HUES48 (cell line): ENCODE data around the gene PLA1A.

Source experiments
- H3K27ac ChIP-seq: one replicate; pipeline ENCODE4 v1.7.0; 2013; ENCODE audit warnings: low read depth, low read length, inconsistent platforms
- H3K27me3 ChIP-seq: 2 replicates; pipeline ENCODE4 v1.6.1; 2013; ENCODE audit warnings: mild to moderate bottlenecking, low read length; ENCODE audit not compliant: control insufficient read depth, insufficient read depth
- H3K36me3 ChIP-seq: 2 replicates; pipeline ENCODE4 v1.6.1; 2013; ENCODE audit warnings: low read length; ENCODE audit not compliant: control insufficient read depth, insufficient read depth
- H3K4me1 ChIP-seq: 2 replicates; pipeline ENCODE4 v1.6.1; 2013; ENCODE audit warnings: mild to moderate bottlenecking, low read length; ENCODE audit not compliant: control insufficient read depth, insufficient read depth
- H3K4me3 ChIP-seq: 2 replicates; pipeline ENCODE4 v1.5.1; 2013; ENCODE audit warnings: mild to moderate bottlenecking, low read depth, low read length
- H3K9ac ChIP-seq: 2 replicates; pipeline ENCODE4 v1.6.1; 2013; ENCODE audit warnings: mild to moderate bottlenecking, low read depth, low read length, moderate library complexity
- H3K9me3 ChIP-seq: 2 replicates; pipeline ENCODE4 v1.6.1; 2013; ENCODE audit warnings: low read length; ENCODE audit not compliant: control insufficient read depth, insufficient read depth

The PLA1A gene

DNA sequence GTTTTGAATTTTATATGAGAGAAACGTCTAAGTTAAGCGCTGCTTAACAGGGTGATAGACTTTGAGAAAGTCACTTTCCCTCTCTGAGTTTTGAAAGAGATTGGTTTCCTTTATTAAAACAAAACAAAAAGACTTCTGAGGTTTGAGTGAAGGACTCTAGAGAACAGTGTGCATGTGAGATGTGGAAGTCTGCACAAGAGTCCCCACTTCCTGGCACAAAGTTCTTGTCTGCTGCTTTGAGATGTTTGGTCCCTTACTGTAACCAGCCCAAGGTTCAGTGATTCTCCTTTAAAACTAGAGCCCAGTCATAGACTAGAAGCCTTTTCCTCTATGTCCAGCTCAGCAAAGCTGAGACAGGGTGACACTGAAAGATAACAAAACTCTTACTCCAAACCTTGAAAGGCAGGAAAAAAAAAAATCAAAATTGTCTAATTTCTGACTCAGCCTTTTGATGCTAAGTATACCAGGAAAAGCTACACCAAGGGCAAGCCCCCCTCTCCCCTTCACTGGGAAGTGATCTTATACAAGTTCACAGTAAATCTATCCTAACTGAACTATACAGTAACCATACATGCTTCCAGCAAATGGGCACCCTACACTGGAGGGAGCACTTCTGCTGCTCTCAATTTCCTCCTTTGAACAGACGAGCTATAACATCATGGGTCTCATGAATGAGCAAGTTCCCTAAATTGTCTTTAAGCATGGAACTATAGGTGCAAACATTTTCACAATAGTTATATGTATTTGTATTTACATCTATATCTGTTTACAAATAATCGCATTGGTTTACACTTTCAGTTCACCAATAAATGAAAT, 60.4 kb downstream of the PLA1A start:
- H3K9ac ChIP-seq = no peak overlapping the region
- H3K4me1 ChIP-seq = no peaks in the 10 kb centered on the region
- no peaks in the 10 kb centered on the region for H3K9me3 ChIP-seq
- H3K27ac ChIP-seq = no peak overlapping the region
- H3K36me3 ChIP-seq = no peaks in the 10 kb centered on the region
- no peak overlapping the region for H3K4me3 ChIP-seq
- H3K27me3 ChIP-seq = no peaks in the 10 kb centered on the region

DNA sequence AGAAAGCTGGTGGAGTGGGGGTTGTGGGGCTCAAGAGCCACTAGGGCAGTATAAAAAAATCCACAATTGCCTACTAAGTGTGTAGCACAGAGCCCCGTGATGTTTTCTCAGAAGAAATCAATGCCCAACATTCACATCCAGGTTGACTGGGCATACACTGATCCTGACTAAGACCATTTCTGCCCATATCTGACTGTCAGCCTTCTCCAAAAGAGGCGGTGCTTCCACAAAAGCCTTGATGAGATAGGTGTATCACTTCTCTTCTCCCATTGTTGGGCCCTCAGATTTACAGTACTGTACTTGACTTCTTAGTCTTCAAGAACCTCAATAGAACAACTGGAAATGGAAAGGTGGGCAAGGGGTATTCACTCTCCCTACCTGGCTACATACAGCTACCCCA, 61.3 kb downstream of the PLA1A start:
- Histone ChIP-seq H3K36me3 (no peaks in the 10 kb centered on the region), H3K4me1 (no peaks in the 10 kb centered on the region), H3K27me3 (no peaks in the 10 kb centered on the region), H3K9ac (no peak overlapping the region), H3K4me3 (no peak overlapping the region), H3K27ac (no peak overlapping the region), H3K9me3 (no peaks in the 10 kb centered on the region)

DNA sequence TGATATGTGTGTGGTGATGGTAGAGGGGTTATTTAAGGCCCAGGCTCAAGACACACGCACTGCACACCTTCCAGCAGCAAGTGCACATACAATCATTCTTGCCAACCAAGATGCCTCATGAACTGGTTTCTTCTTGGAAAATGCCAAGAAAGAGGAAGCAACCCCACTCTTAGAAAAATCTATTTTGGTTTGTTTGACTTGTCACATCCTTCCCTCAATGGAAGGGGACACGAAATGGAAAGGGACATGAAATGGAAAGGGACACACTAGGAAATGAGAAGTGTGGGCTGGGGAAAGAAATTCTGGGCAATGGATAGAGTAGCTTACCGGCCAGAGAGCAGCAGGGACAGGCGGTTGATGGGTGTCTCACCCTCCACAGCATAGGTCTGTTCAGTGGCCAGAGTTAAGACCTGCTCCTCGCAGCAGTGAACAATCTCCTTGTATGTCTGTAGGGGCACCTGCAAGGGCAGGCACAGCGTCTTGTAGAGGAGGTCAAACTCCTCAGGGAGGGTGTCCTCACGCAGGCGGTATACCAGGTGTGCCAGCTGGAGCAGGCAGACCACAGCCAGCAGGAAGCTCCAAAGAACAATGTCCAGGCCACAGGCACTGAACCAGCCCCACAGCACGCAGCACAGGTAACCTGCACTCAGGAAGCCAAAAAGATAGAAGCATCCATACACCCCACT, 62.1 kb downstream of the PLA1A start:
- H3K4me1 ChIP-seq = no peaks in the 10 kb centered on the region

DNA sequence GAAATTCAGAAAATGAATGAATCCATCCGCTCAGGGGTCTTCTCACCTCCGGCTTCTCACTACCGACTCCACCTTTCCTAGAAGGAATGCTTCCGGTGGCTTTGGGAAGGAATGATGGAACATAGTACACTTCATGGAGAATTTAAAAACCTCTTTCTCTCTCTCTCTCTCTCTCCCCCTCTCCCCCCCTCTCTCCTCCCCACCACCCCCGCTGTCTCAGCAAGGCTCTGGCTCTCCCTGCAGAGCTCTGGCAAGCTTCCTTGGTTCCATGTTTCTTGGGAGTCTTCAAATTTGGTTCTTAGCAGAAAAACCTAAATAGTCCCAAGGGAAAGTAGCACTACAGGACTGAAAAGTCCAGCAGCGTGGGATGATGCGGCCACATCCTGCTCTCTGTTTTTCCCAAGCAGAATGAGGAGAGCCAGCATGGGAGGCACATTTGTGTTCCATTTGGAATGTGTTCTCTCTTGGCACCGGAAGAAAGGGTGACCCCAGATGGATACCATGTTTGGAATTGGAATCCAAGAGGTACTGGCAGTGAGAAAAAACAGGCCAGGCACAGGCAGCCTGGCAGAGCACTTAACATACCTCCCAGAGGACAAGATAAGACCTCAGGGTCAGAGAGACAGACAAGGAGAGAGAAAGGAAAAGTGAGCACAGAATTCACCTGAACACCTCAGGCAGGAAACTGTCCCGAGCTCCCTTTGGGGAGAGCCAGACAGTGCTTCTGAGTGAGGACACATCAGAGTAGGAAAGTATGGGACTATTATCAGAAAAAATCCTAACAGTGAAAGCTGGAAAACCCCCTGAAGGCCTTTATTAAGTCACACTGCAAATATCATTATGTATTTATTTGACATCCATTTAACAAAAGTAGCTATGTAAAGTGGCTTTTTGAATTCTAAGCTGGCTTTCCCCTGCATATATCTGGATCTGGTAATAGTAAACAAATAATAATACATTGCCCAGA, 63.1 kb downstream of the PLA1A start, which contains the start of gene POPDC2:
TSS of gene POPDC2 (minus strand) at position 116 of the 967 bp plus-strand sequence. CDS start 166 bp downstream, outside the sequence.
- H3K9ac ChIP-seq = no peak within 1 kb of the TSS
- H3K4me3 ChIP-seq = no peak within 1 kb of the TSS
- no peaks in the 10 kb centered on the region for H3K4me1 ChIP-seq
- H3K27ac ChIP-seq = no peak within 1 kb of the TSS
- H3K27me3 ChIP-seq = no peaks in the 10 kb centered on the region
- H3K36me3 ChIP-seq = no peaks in the 10 kb centered on the region
- H3K9me3 ChIP-seq = no peaks in the 10 kb centered on the region

More for the DNA sequence above, 62.1 kb downstream of the PLA1A start:
- no peaks in the 10 kb centered on the region for H3K9me3 ChIP-seq
- no peak overlapping the region for H3K9ac ChIP-seq
- H3K4me3 ChIP-seq = no peak overlapping the region
- no peaks in the 10 kb centered on the region for H3K27me3 ChIP-seq
- H3K36me3 ChIP-seq = no peaks in the 10 kb centered on the region
- H3K27ac ChIP-seq = no peak overlapping the region

DNA sequence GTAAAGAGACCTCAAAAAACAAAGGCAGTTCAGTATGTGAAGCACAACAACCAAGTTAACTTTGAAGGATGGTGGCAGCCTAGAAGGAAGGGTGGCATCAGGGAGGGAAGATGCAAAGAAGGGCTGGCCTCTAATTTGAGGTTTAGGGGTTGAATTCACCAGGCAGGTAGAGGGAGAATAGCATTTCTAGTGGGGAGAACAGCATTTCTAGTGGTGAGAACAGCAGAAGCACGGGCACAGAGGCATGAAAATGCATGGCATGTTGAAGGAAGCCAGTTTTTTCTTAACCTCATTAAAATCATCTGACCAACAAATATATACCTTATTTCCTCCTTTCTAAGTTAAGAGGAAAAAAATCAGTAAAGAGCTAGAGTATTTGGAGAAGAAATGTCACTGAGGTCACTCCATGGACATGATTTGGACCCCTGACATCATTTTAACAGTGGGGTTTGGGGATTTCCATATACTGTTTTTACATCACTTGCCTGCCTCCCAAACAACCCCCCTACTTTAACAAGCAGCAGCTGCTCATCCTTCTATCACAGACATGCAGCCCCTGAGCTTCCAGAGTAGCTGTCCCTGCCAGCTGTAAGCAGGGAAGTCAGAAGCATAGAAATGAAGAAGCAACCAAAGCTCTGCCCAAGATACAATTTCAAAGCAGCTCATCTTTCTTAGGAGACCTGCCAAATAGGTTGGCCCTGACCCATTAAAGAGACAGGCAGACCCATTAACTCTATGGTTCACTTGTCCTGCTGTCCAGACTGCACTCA, 65.1 kb downstream of the PLA1A start:
- no peaks in the 10 kb centered on the region for H3K4me1 ChIP-seq
- H3K36me3 ChIP-seq = no peaks in the 10 kb centered on the region
- H3K27me3 ChIP-seq = no peaks in the 10 kb centered on the region
- H3K9me3 ChIP-seq = no peaks in the 10 kb centered on the region
- H3K9ac ChIP-seq = no peak overlapping the region
- H3K27ac ChIP-seq = no peak overlapping the region
- H3K4me3 ChIP-seq = no peak overlapping the region

DNA sequence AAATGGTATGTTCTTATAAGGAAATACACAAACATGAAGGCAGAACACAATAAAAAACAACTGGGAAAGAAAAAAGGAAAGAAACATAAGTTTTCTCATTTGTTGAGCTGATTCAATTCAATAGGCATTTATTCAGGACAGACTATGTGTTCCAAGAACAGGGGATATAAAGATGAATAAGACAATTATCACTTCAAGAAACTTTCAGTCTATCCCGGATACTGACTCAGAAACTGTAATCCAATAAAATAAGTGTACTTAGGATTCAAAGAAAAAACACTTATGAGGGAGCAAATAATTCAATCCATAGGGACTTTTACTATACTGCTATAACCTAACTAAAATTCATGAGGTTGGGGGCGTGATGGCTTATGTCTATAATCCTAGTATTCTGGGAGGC, 66.2 kb downstream of the PLA1A start:
- Histone ChIP-seq H3K4me1 (no peaks in the 10 kb centered on the region), H3K27me3 (no peaks in the 10 kb centered on the region), H3K27ac (no peak overlapping the region), H3K4me3 (no peak overlapping the region), H3K9me3 (no peaks in the 10 kb centered on the region), H3K36me3 (peaks cover 9% of the 10 kb centered on the region), H3K9ac (no peak overlapping the region)

DNA sequence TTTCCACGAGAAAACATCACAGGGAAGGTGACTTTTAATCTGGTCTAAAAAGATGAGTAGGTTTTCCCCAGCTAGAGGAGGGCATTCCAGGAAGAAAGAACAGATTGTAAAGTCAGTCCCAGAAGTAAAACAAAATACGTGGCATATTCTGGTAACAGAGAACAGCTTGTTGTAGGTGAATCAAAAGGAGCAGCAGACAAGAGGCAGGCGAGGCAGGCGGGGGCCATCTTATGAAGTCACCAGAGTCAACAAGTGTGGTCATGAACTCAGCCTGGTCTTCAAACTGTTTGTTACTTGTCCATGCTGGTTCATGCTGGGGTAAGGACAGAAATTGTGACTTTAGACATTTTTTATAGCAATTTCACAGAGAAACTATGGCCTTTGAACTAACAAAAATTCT, 66.7 kb downstream of the PLA1A start:
- no peaks in the 10 kb centered on the region for H3K27me3 ChIP-seq
- no peak overlapping the region for H3K9ac ChIP-seq
- H3K4me3 ChIP-seq = no peak overlapping the region
- H3K36me3 ChIP-seq = peaks cover 13% of the 10 kb centered on the region
- H3K9me3 ChIP-seq = no peaks in the 10 kb centered on the region
- H3K4me1 ChIP-seq = no peaks in the 10 kb centered on the region
- H3K27ac ChIP-seq = no peak overlapping the region

DNA sequence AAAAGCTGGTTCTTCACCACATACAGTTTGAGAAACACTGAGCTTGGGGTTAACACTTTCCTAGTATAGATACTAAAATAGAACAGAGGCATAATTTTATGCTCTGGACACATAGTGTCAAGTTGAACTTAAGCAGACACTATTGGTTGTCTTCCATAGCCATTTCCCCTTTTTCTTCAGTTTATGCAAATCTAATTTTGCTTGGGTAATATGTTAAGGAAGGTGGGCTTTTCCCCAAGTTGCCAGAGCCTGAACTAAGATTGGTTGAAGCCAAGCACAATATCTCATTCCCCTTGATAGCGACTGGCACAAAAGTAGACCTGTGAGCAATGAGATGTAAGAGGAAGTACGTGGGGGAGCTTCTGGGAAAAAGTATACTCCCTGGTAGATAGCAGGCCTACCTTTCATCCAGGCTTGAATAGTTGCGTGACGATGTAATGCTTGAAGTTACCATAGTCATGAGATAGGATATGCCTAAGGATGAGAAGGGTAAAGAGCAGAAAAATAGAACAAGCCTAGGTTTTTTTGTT, 67.2 kb downstream of the PLA1A start:
- Histone ChIP-seq H3K9ac (no peak overlapping the region), H3K27ac (no peak overlapping the region)

DNA sequence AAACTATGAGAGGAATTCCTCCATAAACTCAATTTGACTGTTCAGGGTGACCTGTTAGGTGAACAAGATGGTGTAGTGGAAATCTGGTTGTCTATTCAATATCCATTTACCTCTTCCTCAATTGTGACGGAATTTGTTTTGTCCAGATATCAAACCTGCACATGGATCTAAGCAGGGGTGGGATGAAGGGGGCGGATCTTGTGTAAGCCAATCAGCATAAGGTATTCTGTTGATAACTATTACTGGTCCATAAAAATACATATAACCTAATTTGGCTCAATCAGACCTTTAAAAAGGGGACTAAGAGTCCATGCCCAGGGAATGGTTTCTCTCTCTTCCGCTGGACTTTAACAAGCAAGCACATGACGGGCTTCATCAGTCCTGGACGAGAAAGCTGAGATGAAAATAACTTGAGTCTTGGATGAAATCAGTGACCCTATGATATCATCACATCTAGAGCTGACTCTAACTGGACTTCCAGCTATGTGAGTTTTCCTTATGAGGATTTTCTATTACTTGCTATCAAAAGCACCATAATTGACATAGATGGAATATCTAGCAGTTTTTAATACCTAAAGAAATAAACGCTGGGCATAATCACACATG, 68.4 kb downstream of the PLA1A start:
- Histone ChIP-seq H3K27ac (no peak overlapping the region), H3K4me1 (peaks cover 8% of the 10 kb centered on the region; the same call in 1 of the 2 replicates)

More for the DNA sequence above, 67.2 kb downstream of the PLA1A start:
- Histone ChIP-seq H3K36me3 (peaks cover 19% of the 10 kb centered on the region), H3K27me3 (no peaks in the 10 kb centered on the region), H3K4me1 (no peaks in the 10 kb centered on the region), H3K4me3 (no peak overlapping the region), H3K9me3 (no peaks in the 10 kb centered on the region)

More for the DNA sequence above, 68.4 kb downstream of the PLA1A start:
- H3K36me3 ChIP-seq = peaks cover 30% of the 10 kb centered on the region
- no peaks in the 10 kb centered on the region for H3K27me3 ChIP-seq
- H3K9me3 ChIP-seq = no peaks in the 10 kb centered on the region
- no peak overlapping the region for H3K9ac ChIP-seq
- H3K4me3 ChIP-seq = no peak overlapping the region
